GM19240 (cell line): ENCODE data around the gene NUBP2.

Experiments used
- DNase-seq: peaks from one replicate; pipeline ENCODE4 v3.0.0; 2011; ENCODE audit warnings: low spot score; ENCODE audit not compliant: insufficient read length

Gene NUBP2

GRCh38 chr16:1782408-1783264 is at the start of gene NUBP2, which contains the start of gene SPSB3:
TSS of gene NUBP2 (plus strand) at chr16:1782960. CDS start at chr16:1783021, 61 bp downstream.
TSS of gene SPSB3 (minus strand) at chr16:1782571. CDS start at chr16:1781483, 1,088 bp downstream.
- peak; percentile 99 for DNase-seq

GRCh38 chr16:1734123-1734522 is 48.6 kb upstream of the NUBP2 start:
- no peak for DNase-seq

- DNase-seq, result no peak
Measured at GRCh38 chr16:1734816-1735215, 47.9 kb upstream of the NUBP2 start.

- no peak for DNase-seq
Measured at GRCh38 chr16:1740234-1740633, 42.5 kb upstream of the NUBP2 start.

- no peak for DNase-seq
Measured at GRCh38 chr16:1740781-1741490, 41.8 kb upstream of the NUBP2 start.

- DNase-seq, result no peak
Measured at GRCh38 chr16:1741553-1742165, 41.1 kb upstream of the NUBP2 start.

- DNase-seq, result no peak
Measured at GRCh38 chr16:1743376-1744337, 39.1 kb upstream of the NUBP2 start.

GRCh38 chr16:1744338-1744840 is 38.4 kb upstream of the NUBP2 start:
- no peak for DNase-seq

- no peak for DNase-seq
Measured at GRCh38 chr16:1745181-1745899, 37.4 kb upstream of the NUBP2 start.

GRCh38 chr16:1745900-1746692 is 36.7 kb upstream of the NUBP2 start:
- no peak for DNase-seq

- no peak for DNase-seq
Measured at GRCh38 chr16:1746693-1747195, 36.0 kb upstream of the NUBP2 start.

GRCh38 chr16:1747934-1748333 is 34.8 kb upstream of the NUBP2 start:
- DNase-seq, result no peak

- no peak for DNase-seq
Measured at GRCh38 chr16:1749152-1750117, 33.3 kb upstream of the NUBP2 start.

- no peak for DNase-seq
Measured at GRCh38 chr16:1751946-1752345, 30.8 kb upstream of the NUBP2 start.

GRCh38 chr16:1752853-1753252 is 29.9 kb upstream of the NUBP2 start:
- no peak for DNase-seq

GRCh38 chr16:1754204-1754603 is 28.6 kb upstream of the NUBP2 start:
- no peak for DNase-seq

GRCh38 chr16:1757714-1758461 is 24.9 kb upstream of the NUBP2 start:
- no peak for DNase-seq
